ENCODE data around the gene MRPL40. TPM values are rescaled to one million over a fixed set of nuclear protein-coding genes. Genes with fewer than 3 reads are reported as not detected.
A peak's percentile ranks its signal among the peaks of the same experiment; 100 is the strongest.

The MRPL40 gene
- total and polyA plus RNA-seq, 2 experiments from 2014 or later: 15.5 to 53.5 TPM

- Histone ChIP-seq H3K27ac (ENCODE audit: low read depth) (no peak overlapping the region; the same call in 1 of the 2 replicates), H3K79me2 (replicated peaks; ENCODE audit: insufficient read depth) (peaks cover 24% of the 10 kb centered on the region), H2AFZ (no peak overlapping the region), H3K36me3 (ENCODE audit: insufficient read depth) (peaks cover 12% of the 10 kb centered on the region), H3K4me1 (ENCODE audit: insufficient read depth) (peaks cover 12% of the 10 kb centered on the region; the same call in 1 of the 2 replicates), H4K20me1 (replicated peaks; ENCODE audit: insufficient read depth) (peaks cover 35% of the 10 kb centered on the region), H3K27me3 (ENCODE audit: insufficient read depth) (peaks cover 8% of the 10 kb centered on the region), H3K4me2 (no peak overlapping the region), H3F3A (replicated peaks; ENCODE audit: low read depth) (peaks cover 11% of the 10 kb centered on the region; the same call in 1 of the 2 replicates), H3K4me3 (no peak overlapping the region), H3K9me2 (ENCODE audit: insufficient read depth) (no peaks in the 10 kb centered on the region)
- Mint-ChIP-seq H3K36me3 (ENCODE audit: low read depth) (peaks cover 62% of the 10 kb centered on the region), H3K4me3 (peak overlapping the region; percentile 29; the same call in 1 of the 3 replicates), H3K4me1 (peaks cover 17% of the 10 kb centered on the region), H3K27me3 (ENCODE audit: insufficient read depth, low read depth, poor library complexity) (peaks cover 10% of the 10 kb centered on the region), H3K27ac (no peak overlapping the region), H3K9me3 (no peaks in the 10 kb centered on the region; the same call in 2 of the 3 replicates)
- ATAC-seq (no peak), DNase-seq (ENCODE audit: low spot score) (no peak)
- TF ChIP-seq CREB1 (CRISPR knock-in tag; IDR thresholded peaks at IDR 0.05; ENCODE audit: low read depth): no peak
- TF ChIP-seq ZNF462 (CRISPR knock-in tag; IDR thresholded peaks at IDR 0.05): no peak
- no peak for TF ChIP-seq EZH2phosphoT487 (IDR thresholded peaks at IDR 0.05; ENCODE audit: unreplicated experiment)
- TF ChIP-seq ZNF331 (CRISPR knock-in tag; IDR thresholded peaks at IDR 0.05; ENCODE audit: low read depth): no peak
- TF ChIP-seq CTCF (conservative IDR thresholded peaks at IDR 0.05; ENCODE audit: low read depth in 2 of 2): no peak
Measured at GRCh38 chr22:19449422-19449767, 17.1 kb downstream of the MRPL40 start.

Data from GM23338 (cell line).